ENCODE results near the gene NAGLU.
A peak's percentile ranks its signal among the peaks of the same experiment; 100 is the strongest.

NAGLU gene

GRCh38 chr17:42520540-42520951 lies 15.5 kb upstream of the NAGLU start:
- TF ChIP-seq YY1 (IDR thresholded peaks at IDR 0.05; ENCODE audit: insufficient read depth, insufficient read length) (no peak), ZNF274 (IDR thresholded peaks at IDR 0.05; ENCODE audit: low read depth, low read length) (no peak), SUZ12 (IDR thresholded peaks at IDR 0.05; ENCODE audit: extremely low read depth, insufficient read depth, insufficient read length) (no peak)

GRCh38 chr17:42521036-42521435 lies 15.0 kb upstream of the NAGLU start:
- peaks cover 44% of the 10 kb centered on the region for H3K4me1 ChIP-seq (ENCODE audit: insufficient read depth, insufficient read length)
- H3K9ac ChIP-seq (ENCODE audit: insufficient read length, low read depth): no peak overlapping the region
- no peak for DNase-seq (ENCODE audit: low read depth, low spot score)
- peaks cover 46% of the 10 kb centered on the region for H3K36me3 ChIP-seq (ENCODE audit: insufficient read depth, insufficient read length, low read length)
- H3K4me3 ChIP-seq (ENCODE audit: insufficient read length, low read depth): no peak overlapping the region
- H3K9me3 ChIP-seq (ENCODE audit: insufficient read depth, low read length): no peaks in the 10 kb centered on the region
- TF ChIP-seq ZNF274 (IDR thresholded peaks at IDR 0.05; ENCODE audit: low read depth, low read length): no peak
- TF ChIP-seq YY1 (IDR thresholded peaks at IDR 0.05; ENCODE audit: insufficient read depth, insufficient read length): no peak
- no peak for TF ChIP-seq SUZ12 (IDR thresholded peaks at IDR 0.05; ENCODE audit: extremely low read depth, insufficient read depth, insufficient read length)
- no peaks in the 10 kb centered on the region for H3K27me3 ChIP-seq (ENCODE audit: insufficient read depth, insufficient read length)

More at GRCh38 chr17:42520540-42520951, 15.5 kb upstream of the NAGLU start:
- Histone ChIP-seq H3K4me3 (ENCODE audit: insufficient read length, low read depth) (no peak overlapping the region), H3K9me3 (ENCODE audit: insufficient read depth, low read length) (no peaks in the 10 kb centered on the region), H3K9ac (ENCODE audit: insufficient read length, low read depth) (no peak overlapping the region), H3K36me3 (ENCODE audit: insufficient read depth, insufficient read length, low read length) (peaks cover 46% of the 10 kb centered on the region), H3K27me3 (ENCODE audit: insufficient read depth, insufficient read length) (no peaks in the 10 kb centered on the region), H3K4me1 (ENCODE audit: insufficient read depth, insufficient read length) (peaks cover 44% of the 10 kb centered on the region)
- no peak for DNase-seq (ENCODE audit: low read depth, low spot score)

GRCh38 chr17:42521666-42522262 lies 14.3 kb upstream of the NAGLU start:
- H3K36me3 ChIP-seq (ENCODE audit: insufficient read depth, insufficient read length, low read length): peaks cover 43% of the 10 kb centered on the region

GRCh38 chr17:42522263-42522790 lies 13.7 kb upstream of the NAGLU start:
- DNase-seq (ENCODE audit: low read depth, low spot score): no peak
- peak overlapping the region; percentile 58 for H3K9ac ChIP-seq (ENCODE audit: insufficient read length, low read depth)
- H3K36me3 ChIP-seq (ENCODE audit: insufficient read depth, insufficient read length, low read length): peaks cover 39% of the 10 kb centered on the region
- H3K4me1 ChIP-seq (ENCODE audit: insufficient read depth, insufficient read length): peaks cover 46% of the 10 kb centered on the region
- no peaks in the 10 kb centered on the region for H3K27me3 ChIP-seq (ENCODE audit: insufficient read depth, insufficient read length)
- no peaks in the 10 kb centered on the region for H3K9me3 ChIP-seq (ENCODE audit: insufficient read depth, low read length)
- no peak overlapping the region for H3K4me3 ChIP-seq (ENCODE audit: insufficient read length, low read depth)
- TF ChIP-seq YY1 (IDR thresholded peaks at IDR 0.05; ENCODE audit: insufficient read depth, insufficient read length) (no peak), ZNF274 (IDR thresholded peaks at IDR 0.05; ENCODE audit: low read depth, low read length) (no peak), SUZ12 (IDR thresholded peaks at IDR 0.05; ENCODE audit: extremely low read depth, insufficient read depth, insufficient read length) (no peak)

More at GRCh38 chr17:42521666-42522262, 14.3 kb upstream of the NAGLU start:
- DNase-seq (ENCODE audit: low read depth, low spot score): no peak
- Histone ChIP-seq H3K27me3 (ENCODE audit: insufficient read depth, insufficient read length) (no peaks in the 10 kb centered on the region), H3K9ac (ENCODE audit: insufficient read length, low read depth) (peak overlapping the region; percentile 58), H3K9me3 (ENCODE audit: insufficient read depth, low read length) (no peaks in the 10 kb centered on the region), H3K4me3 (ENCODE audit: insufficient read length, low read depth) (no peak overlapping the region), H3K4me1 (ENCODE audit: insufficient read depth, insufficient read length) (peaks cover 44% of the 10 kb centered on the region)
- TF ChIP-seq ZNF274 (IDR thresholded peaks at IDR 0.05; ENCODE audit: low read depth, low read length) (no peak), YY1 (IDR thresholded peaks at IDR 0.05; ENCODE audit: insufficient read depth, insufficient read length) (no peak), SUZ12 (IDR thresholded peaks at IDR 0.05; ENCODE audit: extremely low read depth, insufficient read depth, insufficient read length) (no peak)

- Histone ChIP-seq H3K9me3 (ENCODE audit: insufficient read depth, low read length) (no peaks in the 10 kb centered on the region), H3K9ac (ENCODE audit: insufficient read length, low read depth) (peak overlapping the region; percentile 27), H3K4me3 (ENCODE audit: insufficient read length, low read depth) (no peak overlapping the region), H3K4me1 (ENCODE audit: insufficient read depth, insufficient read length) (peaks cover 46% of the 10 kb centered on the region), H3K36me3 (ENCODE audit: insufficient read depth, insufficient read length, low read length) (peaks cover 34% of the 10 kb centered on the region), H3K27me3 (ENCODE audit: insufficient read depth, insufficient read length) (no peaks in the 10 kb centered on the region)
- no peak for TF ChIP-seq YY1 (IDR thresholded peaks at IDR 0.05; ENCODE audit: insufficient read depth, insufficient read length)
- TF ChIP-seq ZNF274 (IDR thresholded peaks at IDR 0.05; ENCODE audit: low read depth, low read length): no peak
- no peak for TF ChIP-seq SUZ12 (IDR thresholded peaks at IDR 0.05; ENCODE audit: extremely low read depth, insufficient read depth, insufficient read length)
- DNase-seq (ENCODE audit: low read depth, low spot score): no peak
These were observed 13.2 kb upstream of the NAGLU start for GRCh38 chr17:42522798-42523278.

GRCh38 chr17:42525221-42525620 lies 10.8 kb upstream of the NAGLU start:
- peaks cover 34% of the 10 kb centered on the region for H3K4me1 ChIP-seq (ENCODE audit: insufficient read depth, insufficient read length)
- H3K9ac ChIP-seq (ENCODE audit: insufficient read length, low read depth): no peak overlapping the region
- no peak overlapping the region for H3K4me3 ChIP-seq (ENCODE audit: insufficient read length, low read depth)
- TF ChIP-seq YY1 (IDR thresholded peaks at IDR 0.05; ENCODE audit: insufficient read depth, insufficient read length) (no peak), ZNF274 (IDR thresholded peaks at IDR 0.05; ENCODE audit: low read depth, low read length) (no peak), SUZ12 (IDR thresholded peaks at IDR 0.05; ENCODE audit: extremely low read depth, insufficient read depth, insufficient read length) (no peak)
- peaks cover 26% of the 10 kb centered on the region for H3K36me3 ChIP-seq (ENCODE audit: insufficient read depth, insufficient read length, low read length)
- no peaks in the 10 kb centered on the region for H3K27me3 ChIP-seq (ENCODE audit: insufficient read depth, insufficient read length)
- DNase-seq (ENCODE audit: low read depth, low spot score): no peak
- no peaks in the 10 kb centered on the region; the same call in 1 of the 2 replicates for H3K9me3 ChIP-seq (ENCODE audit: insufficient read depth, low read length)

- TF ChIP-seq ZNF274 (IDR thresholded peaks at IDR 0.05; ENCODE audit: low read depth, low read length) (no peak), YY1 (IDR thresholded peaks at IDR 0.05; ENCODE audit: insufficient read depth, insufficient read length) (no peak), SUZ12 (IDR thresholded peaks at IDR 0.05; ENCODE audit: extremely low read depth, insufficient read depth, insufficient read length) (no peak)
- Histone ChIP-seq H3K9me3 (ENCODE audit: insufficient read depth, low read length) (no peaks in the 10 kb centered on the region; the same call in 1 of the 2 replicates), H3K27me3 (ENCODE audit: insufficient read depth, insufficient read length) (peaks cover under 1% of the 10 kb centered on the region), H3K4me3 (ENCODE audit: insufficient read length, low read depth) (no peak overlapping the region), H3K36me3 (ENCODE audit: insufficient read depth, insufficient read length, low read length) (peaks cover 24% of the 10 kb centered on the region), H3K9ac (ENCODE audit: insufficient read length, low read depth) (no peak overlapping the region), H3K4me1 (ENCODE audit: insufficient read depth, insufficient read length) (peaks cover 28% of the 10 kb centered on the region)
- no peak for DNase-seq (ENCODE audit: low read depth, low spot score)
These were observed 10.0 kb upstream of the NAGLU start for GRCh38 chr17:42526031-42526444.

All from NT2/D1 (cell line).